RWPE2 (cell line): Measurements from ENCODE around the gene SCIN.

ENCODE experiments used
- ATAC-seq: fragments of 200-7000 bp; cut with Tn5 transposase; 3 replicates; pipeline ENCODE4 v1.9.1; 2021; ENCODE audit warnings: low read depth
- DNase-seq: peaks from one replicate; pipeline ENCODE4 v3.0.0-alpha.2; 2020; ENCODE audit warnings: low spot score
- H3K27ac ChIP-seq: fragments of 450-650 bp; 2 replicates; pipeline ENCODE4 v1.5.1; 2017; ENCODE audit warnings: mild to moderate bottlenecking; ENCODE audit not compliant: poor library complexity, severe bottlenecking
- H3K27me3 ChIP-seq: fragments of 250-450 bp; sonication (Bioruptor Pico); 2 replicates; pipeline ENCODE4 v1.5.1; 2021; ENCODE audit warnings: mild to moderate bottlenecking, moderate library complexity; ENCODE audit not compliant: insufficient read depth, poor library complexity, severe bottlenecking
- H3K36me3 ChIP-seq: fragments of 250-450 bp; sonication (Bioruptor Pico); 2 replicates; pipeline ENCODE4 v1.5.1; 2020; ENCODE audit warnings: low read depth, mild to moderate bottlenecking, moderate library complexity
- H3K4me1 ChIP-seq: fragments of 250-450 bp; sonication (Bioruptor Pico); 2 replicates; pipeline ENCODE4 v1.5.1; 2021; ENCODE audit warnings: mild to moderate bottlenecking, moderate library complexity; ENCODE audit not compliant: insufficient read depth, poor library complexity, severe bottlenecking
- H3K4me3 ChIP-seq: fragments of 250-450 bp; sonication (Bioruptor Pico); 2 replicates; pipeline ENCODE4 v1.5.1; 2021; ENCODE audit warnings: mild to moderate bottlenecking, moderate library complexity; ENCODE audit not compliant: severe bottlenecking
- H3K9me3 ChIP-seq: fragments of 250-450 bp; sonication (Bioruptor Pico); 2 replicates; pipeline ENCODE4 v1.5.1; 2021; ENCODE audit warnings: mild to moderate bottlenecking, moderate library complexity; ENCODE audit not compliant: severe bottlenecking
- TF ChIP-seq, protein P1 (sequence below): fragments of 450-650 bp; IDR thresholded peaks from one replicate; pipeline ENCODE4 v1.5.1; 2017; ENCODE audit warnings: mild to moderate bottlenecking, moderate library complexity; ENCODE audit not compliant: poor library complexity, severe bottlenecking

SCIN gene

DNA sequence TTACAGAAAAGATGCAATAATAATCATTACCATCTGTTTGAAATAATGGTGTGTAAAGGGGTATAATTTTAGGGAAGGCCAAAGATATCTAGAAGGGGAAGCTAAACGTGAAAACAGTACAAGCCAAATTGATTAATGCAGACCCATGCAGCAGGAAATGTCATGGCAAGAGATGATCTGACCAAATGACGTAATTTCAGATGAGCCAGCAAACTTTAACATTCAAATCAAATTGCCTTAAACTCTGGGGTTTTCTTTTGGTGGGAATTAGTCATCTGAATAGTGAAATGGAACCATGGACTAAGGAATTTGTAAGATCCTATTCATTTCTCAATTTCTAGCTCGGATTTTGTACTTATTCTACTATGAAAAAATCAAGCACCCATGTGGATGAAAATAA is 21.4 kb upstream of the SCIN start:
- Histone ChIP-seq H3K27me3 (no peaks in the 10 kb centered on the region), H3K4me1 (peaks cover 6% of the 10 kb centered on the region), H3K9me3 (peaks cover 2% of the 10 kb centered on the region), H3K4me3 (no peak overlapping the region), H3K27ac (no peak overlapping the region), H3K36me3 (no peaks in the 10 kb centered on the region)
- DNase-seq (no peak), ATAC-seq (no peak)
- TF ChIP-seq, protein P1, sequence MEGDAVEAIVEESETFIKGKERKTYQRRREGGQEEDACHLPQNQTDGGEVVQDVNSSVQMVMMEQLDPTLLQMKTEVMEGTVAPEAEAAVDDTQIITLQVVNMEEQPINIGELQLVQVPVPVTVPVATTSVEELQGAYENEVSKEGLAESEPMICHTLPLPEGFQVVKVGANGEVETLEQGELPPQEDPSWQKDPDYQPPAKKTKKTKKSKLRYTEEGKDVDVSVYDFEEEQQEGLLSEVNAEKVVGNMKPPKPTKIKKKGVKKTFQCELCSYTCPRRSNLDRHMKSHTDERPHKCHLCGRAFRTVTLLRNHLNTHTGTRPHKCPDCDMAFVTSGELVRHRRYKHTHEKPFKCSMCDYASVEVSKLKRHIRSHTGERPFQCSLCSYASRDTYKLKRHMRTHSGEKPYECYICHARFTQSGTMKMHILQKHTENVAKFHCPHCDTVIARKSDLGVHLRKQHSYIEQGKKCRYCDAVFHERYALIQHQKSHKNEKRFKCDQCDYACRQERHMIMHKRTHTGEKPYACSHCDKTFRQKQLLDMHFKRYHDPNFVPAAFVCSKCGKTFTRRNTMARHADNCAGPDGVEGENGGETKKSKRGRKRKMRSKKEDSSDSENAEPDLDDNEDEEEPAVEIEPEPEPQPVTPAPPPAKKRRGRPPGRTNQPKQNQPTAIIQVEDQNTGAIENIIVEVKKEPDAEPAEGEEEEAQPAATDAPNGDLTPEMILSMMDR: no peak

DNA sequence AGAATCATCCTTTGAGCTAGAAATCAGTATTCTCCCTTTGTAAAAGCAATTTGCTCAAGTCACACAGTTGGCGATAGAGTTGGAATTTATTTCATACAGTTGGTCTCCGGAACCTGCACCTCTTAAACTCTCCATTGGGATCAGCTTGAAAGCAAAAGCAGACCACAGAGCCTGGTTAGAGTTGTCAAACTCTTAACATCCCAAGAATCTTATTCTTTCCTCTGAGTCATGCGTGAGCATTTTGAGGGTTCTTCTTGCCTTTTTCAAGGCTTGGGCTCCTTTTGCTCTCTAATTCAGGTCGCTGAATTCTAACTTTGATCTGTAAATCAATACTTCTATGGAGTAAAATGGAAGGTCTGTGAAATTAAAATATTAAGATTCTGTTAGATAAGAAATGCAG is 19.6 kb upstream of the SCIN start:
- TF ChIP-seq, protein P1: no peak
- H3K4me1 ChIP-seq: no peaks in the 10 kb centered on the region
- peaks cover 2% of the 10 kb centered on the region for H3K9me3 ChIP-seq
- no peak overlapping the region for H3K4me3 ChIP-seq
- ATAC-seq: no peak
- H3K27ac ChIP-seq: no peak overlapping the region
- H3K27me3 ChIP-seq: no peaks in the 10 kb centered on the region
- no peaks in the 10 kb centered on the region for H3K36me3 ChIP-seq
- no peak for DNase-seq

GRCh38 chr7:12552876-12553275 is 17.6 kb upstream of the SCIN start:
- H3K27ac ChIP-seq: no peak overlapping the region

DNA sequence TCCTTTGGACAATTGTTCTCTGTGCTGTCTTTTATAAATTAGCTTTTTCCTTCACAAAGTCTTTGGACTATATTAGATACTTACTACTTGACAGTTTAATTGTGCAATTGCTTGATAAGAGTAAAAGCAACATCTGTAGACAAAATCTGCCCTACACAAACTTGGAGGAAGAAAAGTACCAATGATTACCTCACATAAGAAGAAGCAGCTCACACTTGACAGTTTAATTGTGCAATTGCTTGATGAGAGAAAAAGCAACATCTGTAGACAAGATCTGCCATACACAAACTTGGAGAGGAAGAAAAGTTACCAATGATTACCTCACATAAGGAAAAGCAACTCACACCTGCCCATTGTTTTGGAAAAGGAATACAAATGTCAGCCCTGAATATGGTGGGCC is 17.1 kb upstream of the SCIN start:
- Histone ChIP-seq H3K9me3 (no peaks in the 10 kb centered on the region), H3K27ac (no peak overlapping the region), H3K4me1 (peaks cover 10% of the 10 kb centered on the region), H3K4me3 (no peak overlapping the region), H3K36me3 (no peaks in the 10 kb centered on the region), H3K27me3 (no peaks in the 10 kb centered on the region)
- ATAC-seq (no peak), DNase-seq (no peak)
- TF ChIP-seq, protein P1: no peak

More at GRCh38 chr7:12552876-12553275, 17.6 kb upstream of the SCIN start:
- no peak for DNase-seq
- Histone ChIP-seq H3K36me3 (no peaks in the 10 kb centered on the region), H3K4me3 (no peak overlapping the region), H3K9me3 (no peaks in the 10 kb centered on the region), H3K27me3 (no peaks in the 10 kb centered on the region), H3K4me1 (peaks cover 10% of the 10 kb centered on the region)
- TF ChIP-seq, protein P1: no peak
- no peak for ATAC-seq

DNA sequence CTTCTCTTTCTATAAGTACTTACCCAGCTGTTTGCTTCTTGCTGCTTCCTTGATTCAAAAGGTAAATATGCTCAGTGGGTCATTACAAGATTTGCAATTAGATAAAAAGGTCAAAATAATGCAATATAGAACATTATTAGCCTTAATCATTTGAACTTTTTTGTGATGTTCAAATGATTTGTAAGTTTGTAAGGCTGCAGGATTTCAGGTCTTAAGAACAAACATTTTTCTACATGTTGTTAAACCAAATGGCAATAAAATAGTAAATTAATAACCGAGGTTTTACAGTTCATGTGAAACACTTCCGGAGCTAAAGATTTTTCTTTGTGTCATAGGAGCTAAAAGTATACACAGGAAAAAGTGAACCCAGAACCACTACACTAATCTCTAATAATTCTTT is 16.2 kb upstream of the SCIN start:
- ATAC-seq (no peak), DNase-seq (no peak)
- peaks cover 10% of the 10 kb centered on the region for H3K4me1 ChIP-seq
- H3K4me3 ChIP-seq: no peak overlapping the region
- TF ChIP-seq, protein P1: no peak
- no peaks in the 10 kb centered on the region for H3K27me3 ChIP-seq
- H3K9me3 ChIP-seq: no peaks in the 10 kb centered on the region
- no peak overlapping the region for H3K27ac ChIP-seq
- no peaks in the 10 kb centered on the region for H3K36me3 ChIP-seq
